ENCODE results near the gene SRPK2. TPM values are rescaled to one million over a fixed set of nuclear protein-coding genes. Genes with fewer than 3 reads are reported as not detected.
"Not testable (repeated sequence)": the region's sequence is repeated elsewhere in the genome, so short reads cannot be mapped to it uniquely, and the experiment has no call there.

SRPK2 gene
- total RNA-seq, 1 donor from 2014 or later = 54.8 TPM

DNA sequence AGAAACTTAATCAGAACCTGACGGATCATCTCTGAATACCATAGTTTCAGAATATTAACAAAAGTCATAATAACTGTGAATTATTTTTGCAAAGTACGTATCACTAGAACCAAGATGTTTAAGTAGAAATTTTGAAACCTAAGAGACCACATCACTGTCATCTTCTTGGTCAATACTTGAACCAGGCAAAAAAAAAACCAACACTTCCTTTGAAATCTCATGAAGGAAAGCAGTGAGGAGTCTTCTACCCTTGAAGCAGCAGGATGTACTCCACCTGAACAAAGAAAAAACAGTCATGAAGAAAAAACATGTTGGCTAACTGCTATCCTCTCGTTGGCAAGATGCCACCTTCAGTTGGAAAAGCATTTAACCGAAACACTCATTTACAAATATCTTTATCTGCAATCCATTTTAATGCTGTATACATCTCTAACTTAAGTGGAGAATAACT, 82.4 kb downstream of the SRPK2 start:
- Mint-ChIP-seq H3K4me1 (ENCODE audit: low read depth, unreplicated experiment) (peaks cover 33% of the 10 kb centered on the region), H3K36me3 (ENCODE audit: low read depth, unreplicated experiment) (no peaks in the 10 kb centered on the region), H3K27ac (ENCODE audit: unreplicated experiment) (no peak overlapping the region), H3K27me3 (ENCODE audit: low read depth, unreplicated experiment) (no peaks in the 10 kb centered on the region), H3K9me3 (ENCODE audit: unreplicated experiment) (no peaks in the 10 kb centered on the region), H3K4me3 (ENCODE audit: unreplicated experiment) (no peak overlapping the region)
- no peaks in the 10 kb centered on the region for H3K9me3 ChIP-seq (ENCODE audit: insufficient read depth, low read depth, low read length)
- H3K4me3 ChIP-seq (ENCODE audit: insufficient read depth, low read depth, low read length) = no peak overlapping the region
- H3K4me2 ChIP-seq (ENCODE audit: low read length) = no peak overlapping the region
- H3K79me2 ChIP-seq (ENCODE audit: insufficient read depth, low read length) = peaks cover 52% of the 10 kb centered on the region
- DNase-seq (ENCODE audit: low read depth) (no peak), FAIRE-seq (no peak)
- TF ChIP-seq EZH2 (IDR thresholded peaks at IDR 0.05; ENCODE audit: insufficient read depth, low read length) = no peak
- TF ChIP-seq, protein P1, sequence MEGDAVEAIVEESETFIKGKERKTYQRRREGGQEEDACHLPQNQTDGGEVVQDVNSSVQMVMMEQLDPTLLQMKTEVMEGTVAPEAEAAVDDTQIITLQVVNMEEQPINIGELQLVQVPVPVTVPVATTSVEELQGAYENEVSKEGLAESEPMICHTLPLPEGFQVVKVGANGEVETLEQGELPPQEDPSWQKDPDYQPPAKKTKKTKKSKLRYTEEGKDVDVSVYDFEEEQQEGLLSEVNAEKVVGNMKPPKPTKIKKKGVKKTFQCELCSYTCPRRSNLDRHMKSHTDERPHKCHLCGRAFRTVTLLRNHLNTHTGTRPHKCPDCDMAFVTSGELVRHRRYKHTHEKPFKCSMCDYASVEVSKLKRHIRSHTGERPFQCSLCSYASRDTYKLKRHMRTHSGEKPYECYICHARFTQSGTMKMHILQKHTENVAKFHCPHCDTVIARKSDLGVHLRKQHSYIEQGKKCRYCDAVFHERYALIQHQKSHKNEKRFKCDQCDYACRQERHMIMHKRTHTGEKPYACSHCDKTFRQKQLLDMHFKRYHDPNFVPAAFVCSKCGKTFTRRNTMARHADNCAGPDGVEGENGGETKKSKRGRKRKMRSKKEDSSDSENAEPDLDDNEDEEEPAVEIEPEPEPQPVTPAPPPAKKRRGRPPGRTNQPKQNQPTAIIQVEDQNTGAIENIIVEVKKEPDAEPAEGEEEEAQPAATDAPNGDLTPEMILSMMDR (IDR thresholded peaks at IDR 0.05; ENCODE audit: insufficient read depth, low read depth, low read length) = no peak
- peaks cover 10% of the 10 kb centered on the region for H3K4me1 ChIP-seq (ENCODE audit: insufficient read depth, low read length)
- H4K20me1 ChIP-seq (ENCODE audit: insufficient read depth, low read length) = peaks cover 78% of the 10 kb centered on the region
- H3K27ac ChIP-seq (ENCODE audit: low read depth, low read length) = no peak overlapping the region
- no peaks in the 10 kb centered on the region for H3K36me3 ChIP-seq (ENCODE audit: insufficient read depth, low read length)
- H3K27me3 ChIP-seq (ENCODE audit: insufficient read depth, low read length) = no peaks in the 10 kb centered on the region
- H3K9ac ChIP-seq (ENCODE audit: low read length) = no peak overlapping the region
- no peak overlapping the region for H2AFZ ChIP-seq (ENCODE audit: low read depth, low read length)

DNA sequence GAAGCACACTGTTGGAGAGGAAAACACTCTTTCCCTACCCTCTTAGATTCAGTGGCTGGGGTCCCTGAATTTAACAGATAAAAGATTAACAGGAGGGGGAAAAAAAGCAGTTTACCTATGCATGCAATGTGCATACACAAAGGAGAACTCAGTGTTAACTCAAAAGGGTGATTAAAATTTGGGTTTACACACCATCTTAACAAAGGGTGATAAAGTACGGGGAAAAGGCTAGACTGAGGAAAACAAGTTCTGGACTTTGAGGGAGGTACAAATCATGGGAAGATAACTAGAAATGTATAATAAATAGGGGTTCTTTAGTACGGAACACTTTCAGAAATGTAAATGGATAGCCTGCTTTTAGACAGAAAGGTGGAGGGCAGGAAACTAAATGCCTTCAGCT, 83.1 kb downstream of the SRPK2 start:
- Histone ChIP-seq H2AFZ (ENCODE audit: low read depth, low read length) (no peak overlapping the region), H3K27ac (ENCODE audit: low read depth, low read length) (no peak overlapping the region), H4K20me1 (ENCODE audit: insufficient read depth, low read length) (peaks cover 71% of the 10 kb centered on the region), H3K4me1 (ENCODE audit: insufficient read depth, low read length) (peaks cover 10% of the 10 kb centered on the region), H3K4me2 (ENCODE audit: low read length) (no peak overlapping the region), H3K9ac (ENCODE audit: low read length) (no peak overlapping the region), H3K27me3 (ENCODE audit: insufficient read depth, low read length) (no peaks in the 10 kb centered on the region), H3K9me3 (ENCODE audit: insufficient read depth, low read depth, low read length) (no peaks in the 10 kb centered on the region), H3K4me3 (ENCODE audit: insufficient read depth, low read depth, low read length) (no peak overlapping the region), H3K79me2 (ENCODE audit: insufficient read depth, low read length) (peaks cover 47% of the 10 kb centered on the region), H3K36me3 (ENCODE audit: insufficient read depth, low read length) (no peaks in the 10 kb centered on the region)
- TF ChIP-seq, protein P1 (IDR thresholded peaks at IDR 0.05; ENCODE audit: insufficient read depth, low read depth, low read length) = no peak
- no peak for TF ChIP-seq EZH2 (IDR thresholded peaks at IDR 0.05; ENCODE audit: insufficient read depth, low read length)
- Mint-ChIP-seq H3K4me1 (ENCODE audit: low read depth, unreplicated experiment) (peaks cover 33% of the 10 kb centered on the region), H3K36me3 (ENCODE audit: low read depth, unreplicated experiment) (no peaks in the 10 kb centered on the region), H3K9me3 (ENCODE audit: unreplicated experiment) (no peaks in the 10 kb centered on the region), H3K27ac (ENCODE audit: unreplicated experiment) (no peak overlapping the region), H3K4me3 (ENCODE audit: unreplicated experiment) (no peak overlapping the region), H3K27me3 (ENCODE audit: low read depth, unreplicated experiment) (no peaks in the 10 kb centered on the region)
- DNase-seq (ENCODE audit: low read depth) (no peak), FAIRE-seq (no peak)

DNA sequence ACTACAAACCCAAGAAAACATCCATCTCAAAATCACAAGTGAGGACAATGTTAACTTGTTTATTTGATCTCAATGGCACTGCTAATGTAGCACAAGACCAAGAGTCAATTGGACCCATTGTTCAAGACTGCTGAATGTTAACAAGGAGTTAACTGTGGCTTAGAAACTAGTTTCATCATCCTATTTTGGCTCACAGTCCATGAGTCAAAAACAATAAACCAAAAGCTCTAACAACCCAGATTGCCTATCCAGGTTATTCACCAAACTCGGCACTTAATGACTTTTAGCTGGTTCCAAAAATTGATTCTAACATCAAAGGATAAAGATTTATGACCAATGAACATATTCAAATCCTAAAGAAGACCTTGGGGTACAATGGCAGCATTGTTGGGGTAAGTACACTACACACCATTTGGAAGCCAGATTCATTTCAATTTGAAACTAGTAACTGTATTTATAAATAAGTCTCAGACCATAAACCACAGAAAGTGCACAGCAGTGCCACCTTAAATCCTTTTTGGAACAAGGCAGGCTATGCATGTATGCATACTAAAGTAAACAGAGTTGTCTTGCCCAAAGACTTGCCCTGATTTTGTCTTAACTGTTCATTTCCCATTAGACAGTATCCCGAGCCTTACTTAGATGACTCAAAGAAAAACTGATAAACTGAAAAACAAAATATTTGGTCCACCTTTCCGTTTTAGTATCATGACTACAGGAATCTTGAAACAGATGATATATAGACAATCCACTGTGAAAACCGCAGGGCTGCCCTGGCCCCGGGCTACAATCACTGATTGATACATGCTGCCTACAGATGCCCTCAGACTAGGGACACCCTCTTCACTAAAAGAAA, 84.5 kb downstream of the SRPK2 start:
- H3K9ac ChIP-seq (ENCODE audit: low read length) = no peak overlapping the region
- DNase-seq (ENCODE audit: low read depth) (peak; percentile 60), FAIRE-seq (no peak)
- no peaks in the 10 kb centered on the region for H3K36me3 Mint-ChIP-seq (ENCODE audit: low read depth, unreplicated experiment)
- peaks cover 10% of the 10 kb centered on the region for H3K4me1 ChIP-seq (ENCODE audit: insufficient read depth, low read length)
- no peak overlapping the region for H3K27ac Mint-ChIP-seq (ENCODE audit: unreplicated experiment)
- H3K4me3 Mint-ChIP-seq (ENCODE audit: unreplicated experiment) = no peak overlapping the region
- H3K9me3 ChIP-seq (ENCODE audit: insufficient read depth, low read depth, low read length) = no peaks in the 10 kb centered on the region
- peaks cover 26% of the 10 kb centered on the region for H3K4me1 Mint-ChIP-seq (ENCODE audit: low read depth, unreplicated experiment)
- H2AFZ ChIP-seq (ENCODE audit: low read depth, low read length) = no peak overlapping the region
- no peaks in the 10 kb centered on the region for H3K27me3 ChIP-seq (ENCODE audit: insufficient read depth, low read length)
- H3K4me3 ChIP-seq (ENCODE audit: insufficient read depth, low read depth, low read length) = no peak overlapping the region
- H3K79me2 ChIP-seq (ENCODE audit: insufficient read depth, low read length) = peaks cover 36% of the 10 kb centered on the region
- peaks cover 62% of the 10 kb centered on the region for H4K20me1 ChIP-seq (ENCODE audit: insufficient read depth, low read length)
- TF ChIP-seq, protein P1 (IDR thresholded peaks at IDR 0.05; ENCODE audit: insufficient read depth, low read depth, low read length) = no peak
- no peak for TF ChIP-seq EZH2 (IDR thresholded peaks at IDR 0.05; ENCODE audit: insufficient read depth, low read length)
- no peak overlapping the region for H3K27ac ChIP-seq (ENCODE audit: low read depth, low read length)
- no peaks in the 10 kb centered on the region for H3K27me3 Mint-ChIP-seq (ENCODE audit: low read depth, unreplicated experiment)
- H3K4me2 ChIP-seq (ENCODE audit: low read length) = peak overlapping the region; percentile 50
- H3K9me3 Mint-ChIP-seq (ENCODE audit: unreplicated experiment) = no peaks in the 10 kb centered on the region
- H3K36me3 ChIP-seq (ENCODE audit: insufficient read depth, low read length) = no peaks in the 10 kb centered on the region

DNA sequence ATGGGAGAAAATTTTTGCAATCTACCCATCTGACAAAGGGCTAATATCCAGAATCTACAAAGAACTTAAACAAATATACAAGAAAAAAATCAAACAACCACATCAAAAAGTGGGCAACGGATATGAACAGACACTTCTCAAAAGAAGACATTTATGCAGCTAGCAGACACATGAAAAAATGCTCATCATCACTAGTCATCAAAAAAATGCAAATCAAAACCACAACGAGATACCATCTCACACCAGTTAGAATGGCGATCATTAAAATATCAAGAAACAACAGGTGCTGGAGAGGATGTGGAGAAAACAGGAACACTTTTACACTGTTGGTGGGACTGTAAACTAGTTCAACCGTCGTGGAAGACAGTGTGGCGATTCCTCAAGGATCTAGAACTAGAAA, 88.1 kb downstream of the SRPK2 start:
- Histone ChIP-seq H4K20me1 (ENCODE audit: insufficient read depth, low read length) (peaks cover 62% of the 10 kb centered on the region), H3K79me2 (ENCODE audit: insufficient read depth, low read length) (peaks cover 45% of the 10 kb centered on the region), H3K4me1 (ENCODE audit: insufficient read depth, low read length) (peaks cover 10% of the 10 kb centered on the region)
- not testable (repeated sequence) for FAIRE-seq; H3K36me3 ChIP-seq (ENCODE audit: insufficient read depth, low read length); H3K27ac Mint-ChIP-seq (ENCODE audit: unreplicated experiment); H3K9me3 Mint-ChIP-seq (ENCODE audit: unreplicated experiment); H3K36me3 Mint-ChIP-seq (ENCODE audit: low read depth, unreplicated experiment); H3K4me3 Mint-ChIP-seq (ENCODE audit: unreplicated experiment); H3K9me3 ChIP-seq (ENCODE audit: insufficient read depth, low read depth, low read length); DNase-seq (ENCODE audit: low read depth); H3K4me2 ChIP-seq (ENCODE audit: low read length); H3K27ac ChIP-seq (ENCODE audit: low read depth, low read length); H3K4me3 ChIP-seq (ENCODE audit: insufficient read depth, low read depth, low read length); H3K27me3 Mint-ChIP-seq (ENCODE audit: low read depth, unreplicated experiment); H3K27me3 ChIP-seq (ENCODE audit: insufficient read depth, low read length); H2AFZ ChIP-seq (ENCODE audit: low read depth, low read length); H3K9ac ChIP-seq (ENCODE audit: low read length)
- H3K4me1 Mint-ChIP-seq (ENCODE audit: low read depth, unreplicated experiment) = peaks cover 29% of the 10 kb centered on the region

Measured in astrocyte (in vitro differentiated cells and primary cell).